Measurements from ENCODE around the gene OSBPL2.

- no peak for TF ChIP-seq TAF1 (IDR thresholded peaks at IDR 0.05; ENCODE audit: borderline replicate concordance, low read depth, low read length)
- no peak for TF ChIP-seq POLR2AphosphoS5 (IDR thresholded peaks at IDR 0.05; ENCODE audit: low read depth, low read length)
- no peak for TF ChIP-seq POLR2A (IDR thresholded peaks at IDR 0.05; ENCODE audit: low read depth, low read length)
Observed at GRCh38 chr20:62238569-62239277, 402 bp downstream of the OSBPL2 start.
